IMR-90 (cell line): ENCODE measurements around the gene FOCAD. TPM values are rescaled to one million over a fixed set of nuclear protein-coding genes. Genes with fewer than 3 reads are reported as not detected.

Experiments
- ATAC-seq: fragments of 200-7000 bp; cut with Tn5 transposase; 2 replicates; pipeline ENCODE4 v1.9.1; 2020; ENCODE audit warnings: low read depth, mild to moderate bottlenecking, moderate library complexity
- BruUV-seq: library from RNA; stranded (reverse); fragments of 400-500 nt; replicated peaks from 2 replicates; lab custom pipeline; 2021; lab: Mats Ljungman, UMichigan
- CTCF ChIA-PET: fragments of 300-600 bp; formaldehyde crosslinking; extraction: SDS; loops from one replicate; lab custom pipeline; 2021; ENCODE audit warnings: antibody characterized with exemption; lab: Yijun Ruan, JAX
- POLR2A ChIA-PET: fragments of 300-600 bp; sonication (Branson Sonifier 250); formaldehyde crosslinking; loops from one replicate; lab custom pipeline; 2022; ENCODE audit warnings: antibody characterized with exemption; ENCODE audit not compliant: unreplicated experiment; lab: Charles Lee
- DNase-seq: peaks from one replicate; pipeline ENCODE4 v3.0.0; 2013
- H2AFZ ChIP-seq: replicated peaks from 2 replicates; pipeline ENCODE3; 2013; ENCODE audit warnings: low read length, mild to moderate bottlenecking; ENCODE audit not compliant: poor library complexity
- H2AK5ac ChIP-seq: 2 replicates; pipeline ENCODE4 v1.6.1; 2013; ENCODE audit warnings: low read depth, low read length, inconsistent platforms
- H2AK9ac ChIP-seq: replicated peaks from 2 replicates; pipeline ENCODE3; 2013; ENCODE audit warnings: mild to moderate bottlenecking, low read depth, low read length, moderate library complexity; ENCODE audit not compliant: poor library complexity
- H2BK120ac ChIP-seq: 2 replicates; pipeline ENCODE4 v1.6.1; 2013; ENCODE audit warnings: low read depth, low read length, inconsistent platforms
- H2BK15ac ChIP-seq: 3 replicates; pipeline ENCODE4 v1.6.1; 2013; ENCODE audit warnings: low read depth, low read length, inconsistent platforms
- H2BK20ac ChIP-seq: 2 replicates; pipeline ENCODE4 v1.6.1; 2013; ENCODE audit warnings: low read depth, mild to moderate bottlenecking, inconsistent platforms, low read length, moderate library complexity
- H2BK5ac ChIP-seq: 2 replicates; pipeline ENCODE4 v1.6.1; 2013; ENCODE audit warnings: mild to moderate bottlenecking, low read depth, low read length, inconsistent platforms; ENCODE audit not compliant: poor library complexity, severe bottlenecking
- H3K14ac ChIP-seq: replicated peaks from 2 replicates; pipeline ENCODE4 v1.6.1; 2013; ENCODE audit warnings: low read depth, low read length, inconsistent platforms
- H3K18ac ChIP-seq: 2 replicates; pipeline ENCODE4 v1.6.1; 2013; ENCODE audit warnings: low read depth, low read length, control low read depth
- H3K23ac ChIP-seq: 2 replicates; pipeline ENCODE4 v1.6.1; 2013; ENCODE audit warnings: low read depth, low read length, inconsistent platforms
- H3K27ac ChIP-seq: 2 replicates; pipeline ENCODE4 v1.5.1; 2013; ENCODE audit warnings: mild to moderate bottlenecking, control low read depth, low read length; ENCODE audit not compliant: insufficient read depth
- H3K27me3 ChIP-seq: 2 replicates; pipeline ENCODE4 v1.6.1; 2013; ENCODE audit warnings: low read length; ENCODE audit not compliant: control insufficient read depth, insufficient read depth
- H3K36me3 ChIP-seq: 2 replicates; pipeline ENCODE4 v1.6.1; 2013; ENCODE audit warnings: low read length, mixed read lengths; ENCODE audit not compliant: control insufficient read depth, insufficient read depth
- H3K4ac ChIP-seq: 2 replicates; pipeline ENCODE4 v1.6.1; 2013; ENCODE audit warnings: low read depth, low read length, inconsistent platforms
- H3K4me1 ChIP-seq: 2 replicates; pipeline ENCODE4 v1.6.1; 2013; ENCODE audit warnings: low read length, mixed read lengths; ENCODE audit not compliant: control insufficient read depth, insufficient read depth
- H3K4me2 ChIP-seq: 2 replicates; pipeline ENCODE4 v1.6.1; 2013; ENCODE audit warnings: low read depth, mild to moderate bottlenecking, control low read depth, low read length, moderate library complexity
- H3K4me3 ChIP-seq: 2 replicates; pipeline ENCODE4 v1.5.1; 2013; ENCODE audit warnings: low read depth, mild to moderate bottlenecking, control low read depth, low read length, moderate library complexity; ENCODE audit not compliant: insufficient read depth
- H3K56ac ChIP-seq: 2 replicates; pipeline ENCODE4 v1.6.1; 2013; ENCODE audit warnings: low read length, inconsistent platforms; ENCODE audit not compliant: insufficient read depth; ENCODE audit errors: extremely low read depth
- H3K79me1 ChIP-seq, 2 experiments: 2 replicates each; pipeline ENCODE4 v1.6.1; 2013; ENCODE audit warnings: low read length in 2 of 2, inconsistent platforms in 1 of 2, low read depth in 1 of 2
- H3K9ac ChIP-seq: 2 replicates; pipeline ENCODE4 v1.6.1; 2013; ENCODE audit warnings: low read depth, low read length, control low read depth
- H3K9me1 ChIP-seq: 2 replicates; pipeline ENCODE4 v1.6.1; 2013; ENCODE audit warnings: low read length, inconsistent platforms; ENCODE audit not compliant: insufficient read depth
- H3K9me3 ChIP-seq: 2 replicates; pipeline ENCODE4 v1.6.1; 2013; ENCODE audit warnings: low read length; ENCODE audit not compliant: control insufficient read depth, insufficient read depth
- H4K20me1 ChIP-seq: 2 replicates; pipeline ENCODE4 v1.6.1; 2013; ENCODE audit warnings: low read length, inconsistent platforms; ENCODE audit not compliant: insufficient read depth
- H4K5ac ChIP-seq: 2 replicates; pipeline ENCODE4 v1.6.1; 2013; ENCODE audit warnings: mild to moderate bottlenecking, low read depth, low read length, control low read depth
- H4K8ac ChIP-seq, 2 experiments: 2 replicates each; pipeline ENCODE4 v1.6.1; 2013; ENCODE audit warnings: low read depth in 2 of 2, low read length in 2 of 2, control low read depth in 1 of 2, inconsistent platforms in 1 of 2
- H4K91ac ChIP-seq: 2 replicates; pipeline ENCODE4 v1.6.1; 2013; ENCODE audit warnings: low read depth, low read length, inconsistent platforms; ENCODE audit not compliant: insufficient read depth
- BHLHE40 ChIP-seq: fragments of 150-350 bp; IDR thresholded peaks from 2 replicates; pipeline ENCODE4 v1.6.1; 2016; ENCODE audit warnings: mild to moderate bottlenecking, low read depth, low read length
- CEBPB ChIP-seq: IDR thresholded peaks from 2 replicates; pipeline ENCODE4 v1.6.1; 2012; ENCODE audit warnings: low read depth, low read length, improper control_type of control experiment
- CHD1 ChIP-seq: IDR thresholded peaks from 2 replicates; pipeline ENCODE4 v1.6.1; 2012; ENCODE audit warnings: low read depth, low read length, improper control_type of control experiment
- FOS ChIP-seq: fragments of 150-350 bp; IDR thresholded peaks from 2 replicates; pipeline ENCODE4 v1.6.1; 2016; ENCODE audit warnings: low read depth, low read length
- MAFK ChIP-seq: IDR thresholded peaks from 2 replicates; pipeline ENCODE4 v1.6.1; 2012; ENCODE audit warnings: low read depth, low read length, improper control_type of control experiment
- MAZ ChIP-seq: IDR thresholded peaks from 2 replicates; pipeline ENCODE4 v1.6.1; 2012; ENCODE audit warnings: low read depth, mild to moderate bottlenecking, low read length, improper control_type of control experiment, moderate library complexity, borderline replicate concordance
- MXI1 ChIP-seq: IDR thresholded peaks from 2 replicates; pipeline ENCODE4 v1.6.1; 2012; ENCODE audit warnings: low read depth, mild to moderate bottlenecking, low read length, moderate library complexity, borderline replicate concordance
- NFE2L2 ChIP-seq: fragments of 150-350 bp; IDR thresholded peaks from 2 replicates; pipeline ENCODE4 v1.6.1; 2016; ENCODE audit warnings: low read depth, mild to moderate bottlenecking, low read length
- POLR2A ChIP-seq: IDR thresholded peaks from 2 replicates; pipeline ENCODE4 v1.6.1; 2012; ENCODE audit warnings: mild to moderate bottlenecking, low read depth, low read length
- RAD21 ChIP-seq: IDR thresholded peaks from 2 replicates; pipeline ENCODE4 v1.6.1; 2012; ENCODE audit warnings: low read length, improper control_type of control experiment
- RCOR1 ChIP-seq: IDR thresholded peaks from 2 replicates; pipeline ENCODE4 v1.6.1; 2012; ENCODE audit warnings: mild to moderate bottlenecking, low read length, improper control_type of control experiment; ENCODE audit not compliant: insufficient replicate concordance
- RFX5 ChIP-seq: IDR thresholded peaks from 2 replicates; pipeline ENCODE4 v1.8.0; 2012; ENCODE audit warnings: low read depth, mild to moderate bottlenecking, low read length, moderate library complexity
- SMC3 ChIP-seq: fragments of 150-350 bp; IDR thresholded peaks from 2 replicates; pipeline ENCODE4 v1.6.1; 2016; ENCODE audit warnings: low read depth, mild to moderate bottlenecking, antibody characterized with exemption, low read length, moderate library complexity
- WGBS, 2 experiments: methylation state at CpG; one replicate each; pipeline versions ENCODE4 v1.1.5 to v1.1.7; 2013; ENCODE audit warnings: missing lambda C conversion rate in 2 of 2; ENCODE audit not compliant: insufficient read length in 1 of 2; ENCODE audit errors: extremely low coverage in 2 of 2; 5-methylcytosine and 5-hydroxymethylcytosine counted together
- dilution Hi-C: fragments of 300-500 bp; cut with HindIII; formaldehyde crosslinking; loops from one replicate; pipeline ENCODE4 v1.14.3; 2018; ENCODE audit warnings: low sequenced_read_pairs; ENCODE audit not compliant: unreplicated experiment
- in situ Hi-C: fragments of 300-500 bp; cut with MboI; formaldehyde crosslinking; loops from 3 replicates; pipeline ENCODE4 v1.14.3; 2019; ENCODE audit warnings: low sequenced_read_pairs, inconsistent platforms, mixed read lengths
- intact Hi-C: fragments of 100-400 bp; cut with micrococcal nuclease; formaldehyde crosslinking; loops from 2 replicates; pipeline ENCODE4 v1.10.0; 2022
- polyA plus RNA-seq, 3 experiments: library from polyadenylated mRNA; depleted of rRNA; stranded (reverse); fragments of >200 nt; gene quantifications; 2 replicates each; pipeline ENCODE4 v1.2.3, GENCODE V29; 2012; ENCODE audit warnings: low replicate concordance in 1 of 3
- total RNA-seq: library from RNA; depleted of rRNA; stranded (reverse); fragments of >200 nt; gene quantifications from 2 replicates; pipeline ENCODE4 v1.2.3, GENCODE V29; 2012
- TF ChIP-seq, protein P1 (sequence below): fragments of 150-350 bp; IDR thresholded peaks from 2 replicates; pipeline ENCODE4 v1.6.1; 2017; ENCODE audit warnings: mild to moderate bottlenecking, antibody characterized with exemption, low read length, low read depth
- TF ChIP-seq, protein P2 (sequence below): fragments of 150-350 bp; IDR thresholded peaks from 2 replicates; pipeline ENCODE4 v1.6.1; 2016; ENCODE audit warnings: low read depth, mild to moderate bottlenecking, low read length, moderate library complexity, borderline replicate concordance
- TF ChIP-seq, protein P3 (sequence below): conservative IDR thresholded peaks from 2 replicates; pipeline ENCODE4 v1.5.1; 2012; ENCODE audit warnings: mild to moderate bottlenecking, low read depth, low read length, improper control_type of control experiment

Gene FOCAD
- total and polyA plus RNA-seq, 2 of the 4 experiments (the other 2 are of a cell fraction) = 28.8 to 91.2 TPM

DNA sequence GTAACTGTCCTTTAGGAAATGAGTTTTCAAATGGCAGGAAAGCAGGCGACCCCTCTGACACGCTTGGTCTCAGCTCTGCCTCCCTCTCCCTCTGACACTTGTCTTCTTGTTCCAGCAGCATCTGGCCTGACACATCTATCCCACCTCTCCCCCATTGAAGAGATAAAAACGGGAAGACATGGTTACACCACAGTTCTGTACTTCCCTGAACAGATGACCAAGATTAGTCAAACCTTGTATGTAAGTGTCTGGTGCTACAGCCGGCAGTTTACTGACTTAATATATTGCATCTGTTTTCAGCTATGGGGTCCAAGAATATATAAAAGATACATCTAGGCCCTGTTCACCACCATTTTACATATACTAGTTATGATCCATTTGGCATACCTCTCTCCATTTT is 32.1 kb upstream of the FOCAD start:
- BruUV-seq = no TSS peak
- no peak for TF ChIP-seq RCOR1
- TF ChIP-seq CEBPB = no peak
- TF ChIP-seq, protein P1, sequence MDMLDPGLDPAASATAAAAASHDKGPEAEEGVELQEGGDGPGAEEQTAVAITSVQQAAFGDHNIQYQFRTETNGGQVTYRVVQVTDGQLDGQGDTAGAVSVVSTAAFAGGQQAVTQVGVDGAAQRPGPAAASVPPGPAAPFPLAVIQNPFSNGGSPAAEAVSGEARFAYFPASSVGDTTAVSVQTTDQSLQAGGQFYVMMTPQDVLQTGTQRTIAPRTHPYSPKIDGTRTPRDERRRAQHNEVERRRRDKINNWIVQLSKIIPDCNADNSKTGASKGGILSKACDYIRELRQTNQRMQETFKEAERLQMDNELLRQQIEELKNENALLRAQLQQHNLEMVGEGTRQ = no peak
- TF ChIP-seq, protein P2, sequence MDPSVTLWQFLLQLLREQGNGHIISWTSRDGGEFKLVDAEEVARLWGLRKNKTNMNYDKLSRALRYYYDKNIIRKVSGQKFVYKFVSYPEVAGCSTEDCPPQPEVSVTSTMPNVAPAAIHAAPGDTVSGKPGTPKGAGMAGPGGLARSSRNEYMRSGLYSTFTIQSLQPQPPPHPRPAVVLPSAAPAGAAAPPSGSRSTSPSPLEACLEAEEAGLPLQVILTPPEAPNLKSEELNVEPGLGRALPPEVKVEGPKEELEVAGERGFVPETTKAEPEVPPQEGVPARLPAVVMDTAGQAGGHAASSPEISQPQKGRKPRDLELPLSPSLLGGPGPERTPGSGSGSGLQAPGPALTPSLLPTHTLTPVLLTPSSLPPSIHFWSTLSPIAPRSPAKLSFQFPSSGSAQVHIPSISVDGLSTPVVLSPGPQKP = no peak
- no peak for TF ChIP-seq RFX5
- TF ChIP-seq NFE2L2 = no peak
- TF ChIP-seq, protein P3, sequence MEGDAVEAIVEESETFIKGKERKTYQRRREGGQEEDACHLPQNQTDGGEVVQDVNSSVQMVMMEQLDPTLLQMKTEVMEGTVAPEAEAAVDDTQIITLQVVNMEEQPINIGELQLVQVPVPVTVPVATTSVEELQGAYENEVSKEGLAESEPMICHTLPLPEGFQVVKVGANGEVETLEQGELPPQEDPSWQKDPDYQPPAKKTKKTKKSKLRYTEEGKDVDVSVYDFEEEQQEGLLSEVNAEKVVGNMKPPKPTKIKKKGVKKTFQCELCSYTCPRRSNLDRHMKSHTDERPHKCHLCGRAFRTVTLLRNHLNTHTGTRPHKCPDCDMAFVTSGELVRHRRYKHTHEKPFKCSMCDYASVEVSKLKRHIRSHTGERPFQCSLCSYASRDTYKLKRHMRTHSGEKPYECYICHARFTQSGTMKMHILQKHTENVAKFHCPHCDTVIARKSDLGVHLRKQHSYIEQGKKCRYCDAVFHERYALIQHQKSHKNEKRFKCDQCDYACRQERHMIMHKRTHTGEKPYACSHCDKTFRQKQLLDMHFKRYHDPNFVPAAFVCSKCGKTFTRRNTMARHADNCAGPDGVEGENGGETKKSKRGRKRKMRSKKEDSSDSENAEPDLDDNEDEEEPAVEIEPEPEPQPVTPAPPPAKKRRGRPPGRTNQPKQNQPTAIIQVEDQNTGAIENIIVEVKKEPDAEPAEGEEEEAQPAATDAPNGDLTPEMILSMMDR = no peak
- TF ChIP-seq RAD21 = no peak
- no peak for TF ChIP-seq BHLHE40
- TF ChIP-seq FOS = no peak
- no peak for TF ChIP-seq POLR2A
- no peak for TF ChIP-seq MXI1
- no peak for TF ChIP-seq SMC3
- TF ChIP-seq MAZ = no peak
- TF ChIP-seq CHD1 = no peak
- TF ChIP-seq MAFK = no peak
- H4K5ac ChIP-seq = no peak overlapping the region
- H3K27me3 ChIP-seq = no peaks in the 10 kb centered on the region
- H3K18ac ChIP-seq = no peak overlapping the region
- no peak overlapping the region for H3K4me2 ChIP-seq
- H3K23ac ChIP-seq = no peak overlapping the region
- H3K4ac ChIP-seq = no peak overlapping the region
- DNase-seq (no peak), ATAC-seq (no peak)
- H4K8ac ChIP-seq = no peak overlapping the region
- dilution Hi-C loops = no loop called here
- no peak overlapping the region for H2BK15ac ChIP-seq
- no peak overlapping the region for H4K91ac ChIP-seq
- no peak overlapping the region for H3K9ac ChIP-seq
- no peak overlapping the region for H2BK5ac ChIP-seq
- no peak overlapping the region for H2AK5ac ChIP-seq
- ChIA-PET POLR2A (no interaction called here), CTCF (no interaction called here)
- no peaks in the 10 kb centered on the region for H3K9me1 ChIP-seq
- H3K27ac ChIP-seq = no peak overlapping the region
- H3K79me1 ChIP-seq = no peaks in the 10 kb centered on the region
- no peaks in the 10 kb centered on the region for H4K20me1 ChIP-seq
- H3K14ac ChIP-seq = 0 out of 2 replicates have a peak overlapping the region, but pooled peaks have one; percentile 56
- no peak overlapping the region for H3K4me3 ChIP-seq
- H3K36me3 ChIP-seq = no peaks in the 10 kb centered on the region
- no peak overlapping the region for H2BK20ac ChIP-seq
- WGBS, 2 experiments = 100% methylated on average over 2 of the region's 4 CpGs; no CpG with 5 or more reads in 1 of the 2 experiments
- no peaks in the 10 kb centered on the region for H3K9me3 ChIP-seq
- intact Hi-C loops = no loop called here
- H2AK9ac ChIP-seq = no peak overlapping the region
- H2BK120ac ChIP-seq = no peak overlapping the region
- H3K4me1 ChIP-seq = no peaks in the 10 kb centered on the region
- no peak overlapping the region for H2AFZ ChIP-seq
- H3K56ac ChIP-seq = no peak overlapping the region
- in situ Hi-C loops = no loop called here
